OCI-LY7 (cell line): Measurements from ENCODE around the gene ATG2A. TPM values are rescaled to one million over a fixed set of nuclear protein-coding genes. Genes with fewer than 3 reads are reported as not detected.

Experiments
- BruUV-seq: library from RNA; stranded (reverse); fragments of 400-500 nt; replicated peaks from 2 replicates; lab custom pipeline; 2021; lab: Mats Ljungman, UMichigan
- CTCF ChIA-PET: fragments of 300-600 bp; sonication (Branson Sonifier 250); formaldehyde crosslinking; loops from one replicate; lab custom pipeline; 2022; ENCODE audit warnings: antibody characterized with exemption; ENCODE audit not compliant: unreplicated experiment; lab: Charles Lee
- POLR2A ChIA-PET: fragments of 300-600 bp; sonication (Branson Sonifier 250); formaldehyde crosslinking; loops from one replicate; lab custom pipeline; 2022; ENCODE audit warnings: antibody characterized with exemption; lab: Charles Lee
- DNase-seq: peaks from one replicate; pipeline ENCODE4 v3.0.0-alpha.2; 2015; ENCODE audit warnings: low spot score
- H2AFZ ChIP-seq: fragments of 200-600 bp; sonication (generic), shearing (Covaris generic); 2 replicates; pipeline ENCODE4 v1.6.1; 2014; ENCODE audit warnings: mild to moderate bottlenecking, antibody characterized with exemption, low read length, moderate library complexity
- H3K27ac ChIP-seq: fragments of 200-600 bp; sonication (generic); 2 replicates; pipeline ENCODE4 v1.5.1; 2014; ENCODE audit warnings: mixed run types, low read depth, mild to moderate bottlenecking, moderate library complexity, low read length, inconsistent platforms; ENCODE audit not compliant: poor library complexity, severe bottlenecking
- H3K36me3 ChIP-seq: fragments of 200-600 bp; sonication (generic); 2 replicates; pipeline ENCODE4 v1.6.1; 2014; ENCODE audit warnings: mild to moderate bottlenecking, antibody characterized with exemption, low read length, moderate library complexity, mixed read lengths; ENCODE audit not compliant: insufficient read depth
- H3K4me1 ChIP-seq: fragments of 200-600 bp; sonication (generic); 2 replicates; pipeline ENCODE4 v1.5.1; 2014; ENCODE audit warnings: mild to moderate bottlenecking, low read length; ENCODE audit not compliant: insufficient read depth, poor library complexity, severe bottlenecking
- H3K4me2 ChIP-seq: fragments of 200-600 bp; sonication (generic); 2 replicates; pipeline ENCODE4 v1.6.1; 2014; ENCODE audit warnings: mild to moderate bottlenecking, low read length
- H3K4me3 ChIP-seq: fragments of 200-600 bp; sonication (generic); 2 replicates; pipeline ENCODE4 v1.5.1; 2014; ENCODE audit warnings: mild to moderate bottlenecking, low read depth, low read length; ENCODE audit not compliant: poor library complexity, severe bottlenecking
- H3K79me2 ChIP-seq: fragments of 200-600 bp; sonication (generic); 2 replicates; pipeline ENCODE4 v1.6.1; 2016; ENCODE audit warnings: low read depth, mild to moderate bottlenecking, low read length, moderate library complexity, mixed read lengths; ENCODE audit not compliant: insufficient read depth
- H3K9me2 ChIP-seq: fragments of 200-600 bp; sonication (generic); 2 replicates; pipeline ENCODE4 v1.6.1; 2016; ENCODE audit warnings: mild to moderate bottlenecking, low read length, mixed read lengths; ENCODE audit not compliant: insufficient read depth
- H3K9me3 ChIP-seq: fragments of 200-600 bp; sonication (generic); 2 replicates; pipeline ENCODE4 v1.6.1; 2014; ENCODE audit warnings: mild to moderate bottlenecking, mixed run types, low read length, mixed read lengths
- H4K20me1 ChIP-seq: fragments of 200-600 bp; sonication (generic); 2 replicates; pipeline ENCODE4 v1.6.1; 2014; ENCODE audit warnings: mild to moderate bottlenecking, antibody characterized with exemption, low read length, moderate library complexity, mixed read lengths; ENCODE audit not compliant: insufficient read depth
- CTCF ChIP-seq: fragments of 200-600 bp; sonication (generic); conservative IDR thresholded peaks from 2 replicates; pipeline ENCODE4 v1.5.1; 2014; ENCODE audit warnings: mild to moderate bottlenecking, antibody characterized with exemption, low read length, moderate library complexity, mixed read lengths
- EZH2phosphoT487 ChIP-seq: fragments of 200-600 bp; sonication (generic); IDR thresholded peaks from 2 replicates; pipeline ENCODE4 v1.6.1; 2018; ENCODE audit warnings: low read depth, borderline replicate concordance, mild to moderate bottlenecking, mixed run types, antibody characterized with exemption, low read length, moderate library complexity, mixed read lengths
- intact Hi-C: fragments of 100-400 bp; cut with micrococcal nuclease; formaldehyde crosslinking; loops from one replicate; pipeline ENCODE4 v1.10.0; 2022; ENCODE audit not compliant: unreplicated experiment
- microRNA-seq: library from miRNA; unstranded; fragments of <30 nt; microRNA quantifications from one replicate; pipeline ENCODE4 v1.2.0, GENCODE V29; 2022; ENCODE audit warnings: borderline replicate concordance
- small RNA-seq: library from RNA; depleted of rRNA; stranded (forward); fragments of <200 nt; gene quantifications from one replicate; pipeline ENCODE3, GENCODE V24; 2014
- total RNA-seq, 2 experiments: library from RNA; depleted of rRNA in 1 of 2; stranded (reverse); fragments of >200 nt in 1 of 2; shearing (Covaris generic) in 1 of 2; gene quantifications; 2 replicates each; pipeline ENCODE4 v1.2.3, GENCODE V29; 2014 to 2022

Gene ATG2A
- total RNA-seq, 2 experiments from 2014 or later: 18.1 to 28.2 TPM

- Histone ChIP-seq H4K20me1 (no peaks in the 10 kb centered on the region), H3K36me3 (no peaks in the 10 kb centered on the region), H3K4me1 (peaks cover 54% of the 10 kb centered on the region), H3K27ac (peak overlapping the region; percentile 38), H2AFZ (peak overlapping the region; percentile 72), H3K79me2 (no peaks in the 10 kb centered on the region), H3K4me3 (peak overlapping the region; percentile 71), H3K4me2 (peak overlapping the region; percentile 74), H3K9me2 (no peaks in the 10 kb centered on the region), H3K9me3 (no peaks in the 10 kb centered on the region)
- CTCF ChIA-PET: no interaction called here
- intact Hi-C loops: loop anchor here (2.0 to 10.0 kb wide), 4 partner anchors 58 to 470 kb away; partner anchors contain the start of genes CDC42EP2, CDCA5, SNX15 and ZFPL1
- TF ChIP-seq CTCF (no peak), EZH2phosphoT487 (no peak)
- DNase-seq: no peak
- POLR2A ChIA-PET: interaction anchor here (0.6 to 1.6 kb wide), 4 partner anchors 14 to 164 kb away, joined by 3 to 10 read pairs (median 4); no protein-coding TSS in a partner anchor
- no TSS peak for BruUV-seq
Observed at GRCh38 chr11:64845129-64845775, 71.8 kb downstream of the ATG2A start.

Small RNAs within 50 kb of the gene (microRNA-seq; reads per million reads assigned to microRNA genes)
- gene MIR6749 (not detected), gene MIR6750 (6.1 reads per million)

Small RNAs within 50 kb of the gene (small RNA-seq; reads per million reads assigned to genes)
- gene MIR6749 (not detected), gene MIR6750 (not detected)

Other genes starting within 250 kb of the ATG2A start
- gene NRXN2, start 194.0 kb downstream of the ATG2A start, total RNA-seq (2014; rRNA removed; shearing (Covaris generic)): 2.2 and 2.4 TPM in 2 replicates
- 1.6 and 3.3 TPM in 2 replicates for gene NRXN2, start 194.0 kb downstream of the ATG2A start, total RNA-seq (2022)
- 127 and 145 TPM in 2 replicates for gene RASGRP2, start 173.1 kb downstream of the ATG2A start, total RNA-seq (2014; rRNA removed; shearing (Covaris generic))
- gene RASGRP2, start 173.1 kb downstream of the ATG2A start, total RNA-seq (2022): 195 and 205 TPM in 2 replicates
- 2.2 and 10.1 TPM in 2 replicates for gene PYGM, start 157.2 kb downstream of the ATG2A start, total RNA-seq (2014; rRNA removed; shearing (Covaris generic))
- gene PYGM, start 157.2 kb downstream of the ATG2A start, total RNA-seq (2022): 2.2 and 2.4 TPM in 2 replicates
- gene SF1, start 138.7 kb downstream of the ATG2A start, total RNA-seq (2014; rRNA removed; shearing (Covaris generic)): 247 and 261 TPM in 2 replicates
- 535 TPM in 2 replicates for gene SF1, start 138.7 kb downstream of the ATG2A start, total RNA-seq (2022)
- gene MAP4K2, start 114.0 kb downstream of the ATG2A start, total RNA-seq (2014; rRNA removed; shearing (Covaris generic)): 109 and 115 TPM in 2 replicates
- gene MAP4K2, start 114.0 kb downstream of the ATG2A start, total RNA-seq (2022): 110 and 122 TPM in 2 replicates
- 29.8 and 44.4 TPM in 2 replicates for gene MEN1, start 106.7 kb downstream of the ATG2A start, total RNA-seq (2014; rRNA removed; shearing (Covaris generic))
- gene MEN1, start 106.7 kb downstream of the ATG2A start, total RNA-seq (2022): 71.6 and 72.4 TPM in 2 replicates
- 4.9 TPM in 2 replicates for gene CDC42BPG, start 72.6 kb downstream of the ATG2A start, total RNA-seq (2014; rRNA removed; shearing (Covaris generic))
- 3.5 and 5.1 TPM in 2 replicates for gene CDC42BPG, start 72.6 kb downstream of the ATG2A start, total RNA-seq (2022)
- gene EHD1, start 38.6 kb downstream of the ATG2A start, total RNA-seq (2014; rRNA removed; shearing (Covaris generic)): 101 and 107 TPM in 2 replicates
- gene EHD1, start 38.6 kb downstream of the ATG2A start, total RNA-seq (2022): 153 and 177 TPM in 2 replicates
- gene PPP2R5B, start 7.5 kb upstream of the ATG2A start, total RNA-seq (2014; rRNA removed; shearing (Covaris generic)): 8.6 and 8.8 TPM in 2 replicates
- gene PPP2R5B, start 7.5 kb upstream of the ATG2A start, total RNA-seq (2022): 13.3 and 16.2 TPM in 2 replicates
- gene GPHA2, start 18.7 kb upstream of the ATG2A start, total RNA-seq (2014; rRNA removed; shearing (Covaris generic)): not detected in 2 replicates
- not detected in 2 replicates for gene GPHA2, start 18.7 kb upstream of the ATG2A start, total RNA-seq (2022)
- gene MAJIN, start 54.9 kb upstream of the ATG2A start, total RNA-seq (2014; rRNA removed; shearing (Covaris generic)): not detected in 2 replicates
- not detected in 2 replicates for gene MAJIN, start 54.9 kb upstream of the ATG2A start, total RNA-seq (2022)
- 0.33 and 0.79 TPM in 2 replicates for gene BATF2, start 79.8 kb upstream of the ATG2A start, total RNA-seq (2014; rRNA removed; shearing (Covaris generic))
- 0.61 and 0.70 TPM in 2 replicates for gene BATF2, start 79.8 kb upstream of the ATG2A start, total RNA-seq (2022)
- gene ARL2, start 97.0 kb upstream of the ATG2A start, total RNA-seq (2014; rRNA removed; shearing (Covaris generic)): 113 and 130 TPM in 2 replicates
- gene ARL2, start 97.0 kb upstream of the ATG2A start, total RNA-seq (2022): 95.9 and 102 TPM in 2 replicates
- 25.9 and 31.6 TPM in 2 replicates for gene SNX15, start 110.2 kb upstream of the ATG2A start, total RNA-seq (2014; rRNA removed; shearing (Covaris generic))
- 28.3 and 33.6 TPM in 2 replicates for gene SNX15, start 110.2 kb upstream of the ATG2A start, total RNA-seq (2022)
- gene SAC3D1, start 124.0 kb upstream of the ATG2A start, total RNA-seq (2014; rRNA removed; shearing (Covaris generic)): 23.3 and 28.2 TPM in 2 replicates
- gene SAC3D1, start 124.0 kb upstream of the ATG2A start, total RNA-seq (2022): 32.5 and 32.7 TPM in 2 replicates
- gene NAALADL1, start 141.3 kb upstream of the ATG2A start, total RNA-seq (2014; rRNA removed; shearing (Covaris generic)): 2.7 and 7.1 TPM in 2 replicates
- 3.9 and 4.6 TPM in 2 replicates for gene NAALADL1, start 141.3 kb upstream of the ATG2A start, total RNA-seq (2022)
- gene CDCA5, start 166.8 kb upstream of the ATG2A start, total RNA-seq (2014; rRNA removed; shearing (Covaris generic)): 119 and 135 TPM in 2 replicates
- 151 and 153 TPM in 2 replicates for gene CDCA5, start 166.8 kb upstream of the ATG2A start, total RNA-seq (2022)
- 39.5 and 43.9 TPM in 2 replicates for gene ZFPL1, start 167.0 kb upstream of the ATG2A start, total RNA-seq (2014; rRNA removed; shearing (Covaris generic))
- gene ZFPL1, start 167.0 kb upstream of the ATG2A start, total RNA-seq (2022): 38.4 and 42.6 TPM in 2 replicates
- gene VPS51, start 179.0 kb upstream of the ATG2A start, total RNA-seq (2014; rRNA removed; shearing (Covaris generic)): 214 and 221 TPM in 2 replicates
- gene VPS51, start 179.0 kb upstream of the ATG2A start, total RNA-seq (2022): 119 and 146 TPM in 2 replicates
- 25.8 and 30.1 TPM in 2 replicates for gene TM7SF2, start 194.7 kb upstream of the ATG2A start, total RNA-seq (2014; rRNA removed; shearing (Covaris generic))
- 46.7 and 54.1 TPM in 2 replicates for gene TM7SF2, start 194.7 kb upstream of the ATG2A start, total RNA-seq (2022)
- 29.9 and 32.4 TPM in 2 replicates for gene ZNHIT2, start 200.5 kb upstream of the ATG2A start, total RNA-seq (2014; rRNA removed; shearing (Covaris generic))
- gene ZNHIT2, start 200.5 kb upstream of the ATG2A start, total RNA-seq (2022): 10.7 and 11.5 TPM in 2 replicates
- 1,573 and 1,628 TPM in 2 replicates for gene FAU, start 204.9 kb upstream of the ATG2A start, total RNA-seq (2014; rRNA removed; shearing (Covaris generic))
- 1,401 and 1,406 TPM in 2 replicates for gene FAU, start 204.9 kb upstream of the ATG2A start, total RNA-seq (2022)
- 81.6 and 83.2 TPM in 2 replicates for gene MRPL49, start 205.1 kb upstream of the ATG2A start, total RNA-seq (2014; rRNA removed; shearing (Covaris generic))
- gene MRPL49, start 205.1 kb upstream of the ATG2A start, total RNA-seq (2022): 65.2 and 67.2 TPM in 2 replicates
- 102 and 134 TPM in 2 replicates for gene SYVN1, start 217.3 kb upstream of the ATG2A start, total RNA-seq (2014; rRNA removed; shearing (Covaris generic))
- 310 and 320 TPM in 2 replicates for gene SYVN1, start 217.3 kb upstream of the ATG2A start, total RNA-seq (2022)